Hematopoietic multipotent progenitor cell (in vitro differentiated cells): ENCODE measurements around the gene SLC66A1. TPM values are rescaled to one million over a fixed set of nuclear protein-coding genes. Genes with fewer than 3 reads are reported as not detected.

Source experiments
- DNase-seq, 3 donors: peaks; one replicate each; pipeline ENCODE4 v3.0.0-alpha.2; 2011 to 2015; ENCODE audit warnings: low read depth in 2 of 3, low spot score in 2 of 3
- small RNA-seq: library from RNA; depleted of rRNA; stranded (forward); fragments of <200 nt; gene quantifications from one replicate; pipeline ENCODE3, GENCODE V24; 2012
- total RNA-seq: library from RNA; depleted of rRNA; stranded (reverse); fragments of >200 nt; gene quantifications from one replicate; pipeline ENCODE4 v1.2.3, GENCODE V29; 2012

SLC66A1 gene
- total RNA-seq, 1 donor, result 21.5 TPM

GRCh38 chr1:19375631-19376400 is 63.7 kb downstream of the SLC66A1 start:
- no peak for DNase-seq

GRCh38 chr1:19376428-19377372 is 64.6 kb downstream of the SLC66A1 start:
- DNase-seq, result no peak

DNA sequence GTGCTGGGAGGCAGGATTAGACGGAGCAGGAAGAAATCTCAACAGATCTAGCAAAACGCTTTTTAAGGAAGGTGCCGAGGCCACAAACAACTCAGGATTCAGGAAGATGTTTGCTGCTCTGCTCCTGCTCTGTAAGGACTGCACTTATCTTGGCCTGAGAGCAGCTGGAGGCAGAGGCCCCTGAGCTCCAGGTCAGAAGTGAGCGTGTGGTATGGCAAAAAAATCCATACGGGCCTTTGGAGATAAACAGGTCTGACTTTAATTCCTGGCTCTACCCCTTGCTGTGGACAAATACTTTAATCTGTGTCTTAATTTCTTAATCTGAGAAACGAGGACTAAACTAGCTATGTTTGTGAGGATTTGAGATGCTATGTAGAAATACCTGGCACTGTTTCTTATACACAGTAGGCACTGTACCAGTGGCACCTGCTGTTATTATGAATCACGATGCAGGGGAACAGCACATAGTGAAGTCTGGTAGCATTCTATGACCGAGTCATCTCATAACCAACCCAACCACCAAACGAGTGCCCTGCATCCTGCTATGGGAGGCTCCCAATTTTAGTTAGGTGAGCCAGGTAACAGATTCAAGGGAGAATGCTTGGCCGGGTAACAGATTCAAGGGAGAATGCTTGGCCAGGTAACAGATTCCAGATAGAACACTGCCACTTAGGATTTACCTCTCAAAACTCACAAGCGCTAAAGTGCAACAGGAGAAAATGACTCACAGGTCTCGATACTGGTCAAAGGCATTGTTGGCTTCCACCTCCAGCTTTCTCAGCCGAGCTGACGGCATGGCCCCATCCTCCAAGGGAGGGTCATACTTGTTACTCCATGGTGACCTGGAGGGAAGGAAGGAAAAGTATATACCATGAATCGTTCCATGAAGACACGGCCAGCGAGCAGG is 65.9 kb downstream of the SLC66A1 start:
- no peak for DNase-seq

Small RNAs within 50 kb of the gene (small RNA-seq; reads per million reads assigned to genes)
- gene RNU6-1099P, result not detected

Other genes with a start within 250 kb of the SLC66A1 start
- gene UBR4, start 102.1 kb upstream of the SLC66A1 start, total RNA-seq, result 139 TPM
- 57.9 TPM for gene EMC1, start 60.8 kb upstream of the SLC66A1 start, total RNA-seq
- gene MRTO4, start 60.5 kb upstream of the SLC66A1 start, total RNA-seq, result 21.0 TPM
- 0.54 TPM for gene AKR7A3, start 23.6 kb upstream of the SLC66A1 start, total RNA-seq
- 66.0 TPM for gene AKR7A2, start 182 bp upstream of the SLC66A1 start, total RNA-seq
- 102 TPM for gene CAPZB, start 173.2 kb downstream of the SLC66A1 start, total RNA-seq